ENCODE measurements around the gene LINC00237. TPM values are rescaled to one million over a fixed set of nuclear protein-coding genes. Genes with fewer than 3 reads are reported as not detected.

LINC00237 gene
- total RNA-seq (ENCODE audit: unreplicated experiment) = not detected
- long read RNA-seq = 0 reads

DNA sequence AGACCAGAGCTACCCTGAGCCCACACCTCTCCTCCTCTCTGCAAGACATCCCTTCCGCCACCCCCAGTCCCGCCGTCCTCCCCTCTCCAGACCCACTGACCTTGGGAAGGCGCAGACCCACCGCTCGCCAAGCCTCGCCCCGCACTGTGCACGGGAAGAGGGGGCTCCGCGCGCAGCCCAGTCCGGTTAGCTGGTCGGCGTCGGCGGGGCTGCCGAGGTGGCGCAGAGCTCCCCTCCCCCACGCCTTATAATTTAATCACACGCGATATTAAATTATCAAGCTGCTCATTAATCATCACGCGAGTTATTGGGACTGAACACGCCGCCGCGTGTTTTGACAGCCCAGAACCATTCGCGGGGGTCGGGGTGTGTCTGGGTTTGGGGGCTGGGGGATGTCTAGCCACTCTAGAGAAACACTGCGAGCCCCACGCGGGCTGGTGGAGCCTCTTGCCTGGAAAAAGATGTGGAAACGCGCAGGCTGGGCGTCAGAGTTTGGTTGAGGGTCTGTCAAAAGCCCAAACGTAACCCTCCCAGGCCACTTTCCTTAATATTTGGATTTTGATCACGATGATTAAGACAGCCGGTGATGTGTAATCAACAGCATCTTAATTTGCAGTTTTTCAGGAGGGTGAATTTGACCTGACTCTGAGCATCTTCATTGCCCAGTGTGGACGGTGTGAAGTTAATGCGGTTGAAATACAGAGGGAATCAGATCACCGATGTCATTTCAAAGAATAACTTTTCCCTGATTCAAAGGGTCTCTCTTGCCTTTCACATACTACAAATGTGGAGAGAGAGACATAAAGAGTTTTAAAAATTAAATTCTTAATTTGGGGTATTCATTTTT lies at the start of gene LINC00237:
LINC00237 (minus strand) TSS at position 188 of the 847 bp plus-strand sequence.
- DNase-seq (ENCODE audit: low spot score) = no peak
- no peak within 1 kb of the TSS for H3K27ac Mint-ChIP-seq (ENCODE audit: unreplicated experiment)
- H3K36me3 Mint-ChIP-seq (ENCODE audit: low read depth, unreplicated experiment) = no peaks in the 10 kb centered on the region
- no peak for TF ChIP-seq CTCF (IDR thresholded peaks at IDR 0.05; ENCODE audit: unreplicated experiment)
- H3K27me3 Mint-ChIP-seq (ENCODE audit: unreplicated experiment) = peaks cover 30% of the 10 kb centered on the region
- no peaks in the 10 kb centered on the region for H3K9me3 Mint-ChIP-seq (ENCODE audit: unreplicated experiment)
- H3K4me1 Mint-ChIP-seq (ENCODE audit: unreplicated experiment) = peaks cover 10% of the 10 kb centered on the region
- no peak within 1 kb of the TSS for H3K4me3 Mint-ChIP-seq (ENCODE audit: unreplicated experiment)

DNA sequence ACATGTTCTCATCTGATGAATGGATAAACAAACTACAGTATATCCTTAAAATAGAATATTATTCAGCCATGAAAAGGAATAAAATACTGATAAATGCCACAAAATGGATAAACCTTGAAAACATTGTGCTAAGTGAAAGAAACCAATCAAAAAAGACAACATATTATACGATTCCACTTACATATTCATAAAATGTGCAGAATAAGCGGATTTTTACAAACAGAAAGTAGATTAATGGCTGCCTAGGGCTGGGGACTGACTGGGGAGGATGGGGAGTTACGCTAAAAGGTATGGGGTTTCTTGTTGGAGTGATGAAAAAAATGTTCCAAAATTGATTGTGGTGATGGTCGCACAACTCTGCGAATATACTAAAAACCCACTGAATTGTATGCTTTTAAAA lies 49.1 kb upstream of the LINC00237 start:
- TF ChIP-seq CTCF (IDR thresholded peaks at IDR 0.05; ENCODE audit: unreplicated experiment) = no peak
- H3K4me1 Mint-ChIP-seq (ENCODE audit: unreplicated experiment) = no peaks in the 10 kb centered on the region
- DNase-seq (ENCODE audit: low spot score) = no peak
- H3K27ac Mint-ChIP-seq (ENCODE audit: unreplicated experiment) = no peak overlapping the region
- no peak overlapping the region for H3K4me3 Mint-ChIP-seq (ENCODE audit: unreplicated experiment)
- H3K27me3 Mint-ChIP-seq (ENCODE audit: unreplicated experiment) = no peaks in the 10 kb centered on the region
- no peaks in the 10 kb centered on the region for H3K9me3 Mint-ChIP-seq (ENCODE audit: unreplicated experiment)
- H3K36me3 Mint-ChIP-seq (ENCODE audit: low read depth, unreplicated experiment) = peaks cover 2% of the 10 kb centered on the region

DNA sequence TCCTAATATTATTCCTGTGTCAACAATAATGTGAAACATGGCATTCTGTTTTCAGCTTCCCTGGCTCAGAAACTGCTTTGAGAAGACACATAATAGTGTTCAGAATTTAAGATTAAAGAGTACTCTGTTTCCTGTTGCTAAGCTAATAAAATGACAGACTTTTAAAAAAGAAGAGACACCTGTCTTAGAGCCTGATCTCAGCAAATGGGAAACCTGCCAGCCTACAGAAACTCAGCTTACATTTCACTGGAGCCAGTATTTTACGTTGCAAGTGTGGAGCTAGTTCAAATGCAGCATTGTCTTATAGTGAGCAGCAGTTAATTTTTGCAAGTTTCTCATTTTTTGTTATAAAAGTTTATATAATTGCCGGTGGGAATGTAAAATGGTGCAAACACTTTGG lies 48.5 kb upstream of the LINC00237 start:
- Mint-ChIP-seq H3K9me3 (ENCODE audit: unreplicated experiment) (no peaks in the 10 kb centered on the region), H3K36me3 (ENCODE audit: low read depth, unreplicated experiment) (no peaks in the 10 kb centered on the region), H3K27me3 (ENCODE audit: unreplicated experiment) (no peaks in the 10 kb centered on the region), H3K4me3 (ENCODE audit: unreplicated experiment) (no peak overlapping the region), H3K27ac (ENCODE audit: unreplicated experiment) (no peak overlapping the region), H3K4me1 (ENCODE audit: unreplicated experiment) (no peaks in the 10 kb centered on the region)
- TF ChIP-seq CTCF (IDR thresholded peaks at IDR 0.05; ENCODE audit: unreplicated experiment) = no peak
- no peak for DNase-seq (ENCODE audit: low spot score)

GRCh38 chr20:21151791-21152190 lies 45.6 kb upstream of the LINC00237 start:
- DNase-seq (ENCODE audit: low spot score) = no peak
- no peaks in the 10 kb centered on the region for H3K27me3 Mint-ChIP-seq (ENCODE audit: unreplicated experiment)
- H3K4me3 Mint-ChIP-seq (ENCODE audit: unreplicated experiment) = no peak overlapping the region
- H3K4me1 Mint-ChIP-seq (ENCODE audit: unreplicated experiment) = no peaks in the 10 kb centered on the region
- H3K36me3 Mint-ChIP-seq (ENCODE audit: low read depth, unreplicated experiment) = no peaks in the 10 kb centered on the region
- H3K27ac Mint-ChIP-seq (ENCODE audit: unreplicated experiment) = no peak overlapping the region
- no peak for TF ChIP-seq CTCF (IDR thresholded peaks at IDR 0.05; ENCODE audit: unreplicated experiment)
- H3K9me3 Mint-ChIP-seq (ENCODE audit: unreplicated experiment) = no peaks in the 10 kb centered on the region

DNA sequence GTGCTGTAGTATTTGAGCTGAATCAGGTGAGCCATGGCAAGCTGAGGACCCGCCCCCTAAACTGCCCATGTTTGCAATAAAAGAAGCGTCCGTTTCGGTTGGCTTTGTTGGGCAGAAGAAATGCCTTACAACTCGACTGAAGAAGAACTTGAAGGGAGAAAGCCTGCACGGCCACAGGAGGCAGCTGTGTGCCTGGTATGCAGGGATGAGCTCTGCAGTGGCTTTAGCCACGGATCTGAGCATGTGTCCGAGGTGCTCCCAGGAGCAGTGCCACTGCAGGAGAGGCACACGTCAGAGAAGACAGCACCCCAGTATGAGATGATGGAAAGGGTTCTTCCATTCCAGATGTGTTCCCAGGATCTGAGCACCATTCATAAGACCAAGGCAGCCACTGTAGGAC lies 43.2 kb upstream of the LINC00237 start:
- H3K4me1 Mint-ChIP-seq (ENCODE audit: unreplicated experiment) = no peaks in the 10 kb centered on the region
- no peak for TF ChIP-seq CTCF (IDR thresholded peaks at IDR 0.05; ENCODE audit: unreplicated experiment)
- H3K27ac Mint-ChIP-seq (ENCODE audit: unreplicated experiment) = no peak overlapping the region
- H3K36me3 Mint-ChIP-seq (ENCODE audit: low read depth, unreplicated experiment) = no peaks in the 10 kb centered on the region
- H3K9me3 Mint-ChIP-seq (ENCODE audit: unreplicated experiment) = no peaks in the 10 kb centered on the region
- no peak overlapping the region for H3K4me3 Mint-ChIP-seq (ENCODE audit: unreplicated experiment)
- no peak for DNase-seq (ENCODE audit: low spot score)
- no peaks in the 10 kb centered on the region for H3K27me3 Mint-ChIP-seq (ENCODE audit: unreplicated experiment)

Data from endothelial cell (in vitro differentiated cells).